Breast epithelium (tissue), 3 donors: Measurements from ENCODE around the gene MPZL2.

Experiments used
- POLR2A ChIP-seq: fragments of 450-650 bp; IDR thresholded peaks from one replicate; pipeline ENCODE4 v1.6.1; 2016; ENCODE audit warnings: antibody characterized with exemption, mild to moderate bottlenecking, moderate library complexity
- POLR2AphosphoS5 ChIP-seq, 3 donors: sonication (generic); formaldehyde crosslinking; IDR thresholded peaks; one replicate each; pipeline ENCODE4 v1.6.1; 2017; ENCODE audit warnings: antibody characterized with exemption in 3 of 3
- TF ChIP-seq, protein P1 (sequence below), 3 donors: fragments of 450-650 bp; IDR thresholded peaks; one replicate each; pipeline ENCODE4 v1.5.1; 2016 to 2017; ENCODE audit warnings: antibody characterized with exemption in 3 of 3, mild to moderate bottlenecking in 3 of 3, moderate library complexity in 3 of 3

DNA sequence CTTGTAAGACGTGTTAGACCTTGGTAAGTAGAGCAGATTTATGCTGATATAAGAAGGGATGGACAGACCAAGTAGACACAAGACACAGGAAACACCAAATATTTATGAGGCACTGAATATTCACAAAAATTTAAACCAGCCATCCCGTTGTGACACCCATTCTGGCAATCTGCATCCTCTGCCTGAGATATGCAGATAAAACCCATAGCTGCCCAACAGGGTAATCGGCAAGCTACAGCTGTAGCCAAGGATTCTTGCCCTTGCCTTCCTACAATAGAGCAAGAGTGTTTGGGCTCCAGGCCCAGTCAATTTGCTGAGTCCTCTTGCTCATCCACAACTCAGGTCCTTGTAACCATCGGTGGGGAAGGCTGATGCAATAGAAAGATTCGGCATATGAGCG lies 18.5 kb upstream of the MPZL2 start:
- TF ChIP-seq, protein P1, sequence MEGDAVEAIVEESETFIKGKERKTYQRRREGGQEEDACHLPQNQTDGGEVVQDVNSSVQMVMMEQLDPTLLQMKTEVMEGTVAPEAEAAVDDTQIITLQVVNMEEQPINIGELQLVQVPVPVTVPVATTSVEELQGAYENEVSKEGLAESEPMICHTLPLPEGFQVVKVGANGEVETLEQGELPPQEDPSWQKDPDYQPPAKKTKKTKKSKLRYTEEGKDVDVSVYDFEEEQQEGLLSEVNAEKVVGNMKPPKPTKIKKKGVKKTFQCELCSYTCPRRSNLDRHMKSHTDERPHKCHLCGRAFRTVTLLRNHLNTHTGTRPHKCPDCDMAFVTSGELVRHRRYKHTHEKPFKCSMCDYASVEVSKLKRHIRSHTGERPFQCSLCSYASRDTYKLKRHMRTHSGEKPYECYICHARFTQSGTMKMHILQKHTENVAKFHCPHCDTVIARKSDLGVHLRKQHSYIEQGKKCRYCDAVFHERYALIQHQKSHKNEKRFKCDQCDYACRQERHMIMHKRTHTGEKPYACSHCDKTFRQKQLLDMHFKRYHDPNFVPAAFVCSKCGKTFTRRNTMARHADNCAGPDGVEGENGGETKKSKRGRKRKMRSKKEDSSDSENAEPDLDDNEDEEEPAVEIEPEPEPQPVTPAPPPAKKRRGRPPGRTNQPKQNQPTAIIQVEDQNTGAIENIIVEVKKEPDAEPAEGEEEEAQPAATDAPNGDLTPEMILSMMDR (IDR thresholded peaks at IDR 0.05) = no peak
- TF ChIP-seq POLR2A (no peak), POLR2AphosphoS5 (IDR thresholded peaks at IDR 0.05) (no peak)
